HG02973 (cell line): ENCODE data around the gene ANXA2R.
"Not testable (repeated sequence)": the region's sequence is repeated elsewhere in the genome, so short reads cannot be mapped to it uniquely, and the experiment has no call there.

Source experiments
- ATAC-seq: cut with Tn5 transposase; IDR thresholded peaks from one replicate; pipeline ENCODE4 v1.9.1; 2021; ENCODE audit warnings: moderate library complexity; ENCODE audit not compliant: unreplicated experiment

The ANXA2R gene

DNA sequence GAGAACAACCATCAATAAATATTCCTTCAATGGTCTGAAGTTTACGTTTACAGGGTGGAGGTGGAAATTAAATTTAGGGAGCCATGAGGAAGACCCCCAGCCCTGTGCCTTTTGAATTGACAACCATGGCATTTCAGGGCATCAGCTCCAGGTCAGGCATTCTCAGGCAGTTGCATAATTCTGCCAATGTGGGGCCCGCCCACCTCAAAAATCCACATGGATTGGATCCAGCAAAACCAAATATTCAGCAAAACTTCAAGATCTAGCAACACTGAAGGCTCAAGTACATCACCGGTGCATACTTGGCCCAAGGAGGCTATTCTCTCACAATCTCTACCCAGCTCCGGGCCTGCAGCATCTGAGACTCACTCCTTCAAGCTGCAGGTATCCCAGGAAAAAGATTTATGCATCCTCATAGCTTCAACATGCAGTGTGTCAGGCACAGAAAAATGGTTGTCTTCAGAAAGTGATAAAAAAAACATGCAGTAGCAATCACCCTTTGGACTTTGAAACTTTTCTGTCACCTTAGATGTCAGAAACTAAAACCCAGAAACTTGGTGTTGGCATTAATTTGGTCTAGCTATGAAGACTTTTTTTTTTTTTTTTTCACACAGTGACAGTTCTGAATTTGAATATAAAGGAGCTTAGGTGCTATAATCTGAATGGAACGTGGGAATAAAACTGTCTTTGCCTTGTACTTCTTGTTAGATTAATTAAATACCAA, 21.4 kb upstream of the ANXA2R start:
- no peak for ATAC-seq

DNA sequence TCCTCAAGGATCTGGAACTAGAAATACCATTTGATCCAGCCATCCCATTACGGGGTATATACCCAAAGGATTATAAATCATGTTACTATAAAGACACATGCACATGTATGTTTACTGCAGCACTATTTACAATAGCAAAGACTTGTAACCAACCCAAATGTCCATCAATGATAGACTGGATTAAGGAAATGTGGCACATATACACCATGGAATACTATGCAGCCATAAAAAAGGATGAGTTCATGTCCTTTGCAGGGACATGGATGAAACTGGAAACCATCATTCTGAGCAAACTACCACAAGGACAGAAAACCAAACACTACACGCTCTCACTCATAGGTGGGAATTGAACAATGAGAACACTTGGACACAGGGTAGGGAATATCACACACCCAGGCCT, 19.9 kb upstream of the ANXA2R start:
- ATAC-seq: not testable (repeated sequence)

DNA sequence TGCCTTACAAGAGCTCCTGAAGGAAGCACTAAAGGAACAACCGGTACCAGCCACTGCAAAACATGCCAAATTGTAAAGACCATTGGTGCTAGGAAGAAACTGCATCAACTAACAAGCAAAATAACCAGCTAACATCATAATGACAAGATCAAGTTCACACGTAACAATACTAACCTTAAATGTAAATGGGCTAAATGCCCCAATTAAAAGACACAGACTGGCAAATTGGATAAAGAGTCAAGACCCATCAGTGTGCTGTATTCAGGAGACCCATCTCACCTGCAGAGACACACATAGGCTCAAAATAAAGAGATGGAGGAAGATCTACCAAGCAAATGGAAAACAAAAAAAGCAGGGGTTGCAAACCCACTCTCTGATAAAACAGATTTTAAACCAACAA, 15.0 kb upstream of the ANXA2R start:
- not testable (repeated sequence) for ATAC-seq

DNA sequence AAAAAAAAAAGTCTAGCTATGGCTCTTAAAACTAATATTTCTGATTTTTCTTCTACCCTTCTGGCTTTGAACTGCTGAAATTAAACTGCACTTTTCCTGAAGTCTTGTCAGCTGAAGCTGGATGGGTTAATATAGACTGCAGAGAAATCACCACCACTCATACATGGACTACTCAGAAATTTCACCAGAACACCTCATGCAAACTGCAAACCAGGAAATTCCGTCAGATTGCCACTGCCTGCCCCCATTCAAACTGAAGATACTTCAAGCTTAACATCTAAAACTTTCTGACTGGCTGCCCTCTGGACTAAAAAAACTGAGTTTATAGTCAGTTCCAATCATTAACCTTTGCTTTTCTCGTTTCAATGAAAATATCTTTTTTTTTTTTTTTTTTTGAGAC, 11.6 kb upstream of the ANXA2R start:
- ATAC-seq: no peak

DNA sequence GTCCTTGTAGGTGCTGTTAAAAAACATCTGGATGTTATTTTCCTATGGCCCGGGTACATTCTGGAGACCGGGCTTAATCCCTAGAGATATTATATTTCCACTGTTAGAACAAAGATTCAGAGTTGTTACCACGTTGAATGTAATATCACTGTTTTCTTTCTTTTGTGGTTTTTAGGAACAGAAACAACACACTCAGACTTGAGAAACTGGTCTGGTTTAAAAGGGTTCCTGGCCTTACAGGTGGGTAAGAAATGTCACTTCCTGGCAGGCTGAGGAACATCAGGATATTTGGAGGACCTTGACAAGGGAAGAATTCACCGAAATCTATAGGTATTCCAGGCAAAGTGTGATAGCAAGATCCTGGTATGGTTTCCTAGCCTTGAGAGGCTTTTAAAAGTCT, 10.3 kb upstream of the ANXA2R start:
- ATAC-seq: no peak

DNA sequence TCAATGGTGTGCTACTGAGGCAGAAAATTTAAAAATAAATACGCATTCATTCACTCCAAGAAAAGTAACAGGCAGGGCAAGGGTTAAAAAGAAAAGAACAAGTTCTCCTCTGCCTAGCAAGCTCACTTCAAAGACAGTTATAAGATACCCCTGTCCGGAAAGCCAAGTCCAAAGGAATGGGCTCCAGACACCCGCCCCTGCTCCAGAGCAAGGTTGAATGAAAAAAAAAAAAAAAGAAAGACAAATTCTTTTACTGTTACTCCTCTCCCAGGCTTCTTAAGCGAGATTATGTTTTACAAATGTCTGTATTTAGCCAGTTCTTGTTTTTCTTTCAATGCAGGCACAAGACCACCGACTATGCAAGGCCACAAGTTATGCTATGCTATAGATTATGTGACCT, 9.1 kb upstream of the ANXA2R start:
- ATAC-seq: no peak

DNA sequence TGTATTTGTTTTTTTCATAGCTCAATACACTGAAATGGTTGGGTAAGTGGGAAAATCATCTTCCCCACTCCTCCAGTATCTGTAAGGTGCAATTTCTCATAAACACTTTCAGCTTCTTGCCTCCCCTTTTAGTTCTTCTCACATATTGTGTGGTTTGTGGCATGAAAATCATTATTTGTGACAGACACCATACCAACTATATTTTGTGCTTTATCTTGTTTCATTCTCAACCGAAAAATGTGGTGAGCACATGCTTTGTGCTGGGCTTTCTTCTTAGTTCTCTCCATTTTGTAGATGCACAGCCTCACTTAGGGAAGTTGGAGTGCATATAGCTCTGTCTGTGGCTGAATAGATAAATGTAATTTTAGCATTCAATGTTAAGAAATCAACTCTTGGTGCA, 6.4 kb upstream of the ANXA2R start:
- no peak for ATAC-seq

DNA sequence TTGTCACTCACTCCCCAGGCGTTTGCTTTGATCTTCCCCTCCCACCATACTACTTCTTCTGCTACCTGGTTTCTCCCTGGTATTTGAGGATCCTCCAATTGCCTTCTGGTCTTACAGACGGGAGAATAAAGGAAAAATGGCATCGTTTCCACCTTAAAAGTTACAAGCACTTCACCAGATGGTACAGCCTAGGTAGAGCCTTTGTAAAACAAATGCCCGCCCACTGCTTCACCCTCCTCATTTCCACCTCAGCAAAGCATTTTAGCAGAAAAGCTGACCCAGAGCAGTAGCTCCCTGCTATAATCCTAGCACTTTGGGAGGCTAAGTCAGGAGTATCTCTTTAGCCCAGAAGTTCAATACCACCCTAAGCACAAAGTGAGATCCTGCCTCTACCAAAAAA, 5.1 kb upstream of the ANXA2R start:
- ATAC-seq: no peak

DNA sequence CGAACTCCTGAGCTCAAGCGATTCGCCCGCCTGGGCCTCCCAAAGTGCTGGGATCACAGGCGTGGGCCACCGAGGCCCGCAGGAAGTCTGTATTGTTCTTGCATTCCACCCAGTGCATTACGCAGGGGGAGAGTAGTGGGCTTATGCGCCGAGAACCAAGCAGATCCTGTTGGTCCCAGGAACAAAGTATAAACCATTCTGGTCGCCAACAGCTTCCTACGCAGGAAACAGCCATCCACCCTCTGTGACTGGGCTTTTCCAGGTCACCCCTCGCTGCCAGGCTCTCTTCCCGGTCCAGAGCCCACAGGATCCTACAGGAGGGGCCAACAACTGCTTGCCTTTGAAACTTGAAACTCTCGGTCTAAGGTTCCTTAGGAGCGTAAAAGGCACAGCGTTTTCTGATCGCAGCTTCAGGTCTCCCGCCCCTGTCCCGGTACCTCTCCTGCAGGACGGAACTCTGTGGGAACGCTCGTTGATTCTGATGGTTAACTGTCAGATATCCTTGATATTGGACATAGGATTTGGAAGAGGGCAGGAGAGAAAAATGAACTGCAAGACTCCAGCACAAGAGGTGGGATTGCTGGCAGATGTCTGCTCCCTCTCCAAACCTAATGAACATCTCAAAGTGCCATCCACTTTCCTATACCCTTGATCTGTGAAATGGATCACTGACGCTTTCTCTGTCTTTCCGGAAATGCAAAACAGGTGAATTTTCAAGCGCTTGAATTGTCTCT, 4.2 kb upstream of the ANXA2R start:
- no peak for ATAC-seq

DNA sequence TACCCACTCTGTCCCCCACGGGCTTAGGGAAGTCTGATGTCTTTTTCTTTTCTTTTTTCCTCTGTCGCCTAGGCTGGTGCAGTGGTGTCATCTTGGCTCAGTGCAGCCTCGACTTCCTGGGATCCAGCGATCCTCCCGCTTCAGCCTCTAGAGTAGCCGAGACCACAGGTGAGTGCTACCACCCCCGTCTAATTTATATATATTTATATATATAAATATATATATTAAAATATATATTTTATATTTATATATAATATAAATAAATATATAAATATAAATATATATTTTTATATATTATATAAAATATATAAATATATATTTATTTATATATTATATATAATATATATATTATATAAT, 3.3 kb upstream of the ANXA2R start:
- no peak for ATAC-seq

DNA sequence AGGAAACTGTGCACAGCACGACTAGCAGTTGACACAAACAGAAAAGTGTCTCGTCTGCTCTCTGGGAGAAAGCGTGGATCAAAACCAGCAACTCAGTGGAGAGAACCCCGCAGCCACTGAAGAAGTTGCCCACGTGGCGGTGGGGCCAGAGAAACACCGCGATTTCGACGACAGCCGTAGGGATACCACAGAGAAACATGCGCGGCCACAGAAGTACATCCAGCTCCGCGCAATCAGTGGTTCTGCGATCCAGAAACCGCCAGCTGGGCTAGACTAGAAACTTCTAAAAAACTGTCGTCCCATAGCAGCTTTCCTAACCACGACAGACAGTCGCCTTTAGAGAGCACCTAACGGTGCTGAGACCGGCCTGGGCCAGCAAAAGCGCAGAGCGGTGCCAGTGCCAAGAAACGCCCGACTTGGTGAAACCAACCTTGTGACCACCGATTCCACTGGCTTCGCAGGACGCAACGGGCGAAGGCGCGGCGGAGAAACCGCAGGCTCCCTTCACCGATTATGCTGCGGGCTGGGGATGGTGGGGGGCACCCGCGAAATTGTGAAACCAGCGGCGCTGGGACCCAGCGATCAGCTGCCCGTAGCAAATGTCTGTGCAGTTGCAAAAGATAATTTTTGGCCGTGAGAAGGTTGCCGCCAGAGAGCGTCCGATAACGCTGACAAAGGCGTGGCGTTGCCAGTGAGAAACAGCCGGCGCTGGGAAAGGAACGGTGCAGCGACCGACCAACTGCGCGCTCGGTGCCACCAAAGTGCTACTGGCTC, 2.7 kb upstream of the ANXA2R start:
- peak; percentile 19 for ATAC-seq

DNA sequence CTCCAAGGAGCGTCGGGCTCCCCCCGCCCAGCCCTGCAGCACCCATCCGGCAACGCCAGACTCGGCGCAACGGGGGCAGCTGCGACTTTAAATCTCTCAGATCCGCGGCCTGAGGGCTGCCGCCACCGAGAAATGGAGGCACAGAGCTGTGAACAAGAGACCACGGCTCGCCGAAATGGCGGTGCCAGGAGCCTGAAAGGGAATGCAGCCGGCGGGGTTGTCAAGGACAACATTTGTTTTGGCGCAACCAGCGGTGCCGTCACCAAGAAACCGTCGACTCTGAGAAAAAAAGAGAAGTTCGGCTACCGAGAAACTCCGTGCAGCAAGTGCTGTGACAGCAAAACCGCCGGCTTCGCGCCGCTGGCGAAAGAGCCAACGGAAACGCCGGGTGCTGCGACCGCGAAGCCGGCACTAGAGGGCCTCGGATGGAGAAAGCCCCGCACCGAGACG, 2.1 kb upstream of the ANXA2R start:
- peak; percentile 37 for ATAC-seq

DNA sequence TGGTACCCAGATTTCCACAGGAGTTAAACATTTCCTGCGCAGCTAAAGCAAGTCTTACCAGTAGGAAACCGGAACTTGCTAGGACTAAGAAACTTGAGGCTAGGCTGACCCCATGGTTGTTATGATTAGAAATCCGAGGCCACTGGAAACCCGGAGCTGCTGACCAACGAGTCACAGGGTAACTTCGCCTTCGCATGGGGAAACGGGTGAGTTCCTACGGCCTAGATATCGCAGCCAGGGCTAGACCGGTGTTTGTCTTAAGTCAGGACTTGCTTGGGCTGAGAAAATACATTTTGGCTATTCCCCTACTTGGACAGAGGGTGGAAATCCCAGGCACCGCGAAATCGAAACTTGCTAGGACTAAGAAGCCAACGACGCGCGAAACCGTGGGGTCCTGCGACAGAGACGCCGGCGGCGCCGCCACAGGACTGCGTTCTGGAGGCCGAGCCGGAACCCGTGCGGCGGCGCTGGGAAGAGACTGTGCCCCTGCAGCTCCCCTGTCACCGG, 1.6 kb upstream of the ANXA2R start:
- ATAC-seq: peak; percentile 10

DNA sequence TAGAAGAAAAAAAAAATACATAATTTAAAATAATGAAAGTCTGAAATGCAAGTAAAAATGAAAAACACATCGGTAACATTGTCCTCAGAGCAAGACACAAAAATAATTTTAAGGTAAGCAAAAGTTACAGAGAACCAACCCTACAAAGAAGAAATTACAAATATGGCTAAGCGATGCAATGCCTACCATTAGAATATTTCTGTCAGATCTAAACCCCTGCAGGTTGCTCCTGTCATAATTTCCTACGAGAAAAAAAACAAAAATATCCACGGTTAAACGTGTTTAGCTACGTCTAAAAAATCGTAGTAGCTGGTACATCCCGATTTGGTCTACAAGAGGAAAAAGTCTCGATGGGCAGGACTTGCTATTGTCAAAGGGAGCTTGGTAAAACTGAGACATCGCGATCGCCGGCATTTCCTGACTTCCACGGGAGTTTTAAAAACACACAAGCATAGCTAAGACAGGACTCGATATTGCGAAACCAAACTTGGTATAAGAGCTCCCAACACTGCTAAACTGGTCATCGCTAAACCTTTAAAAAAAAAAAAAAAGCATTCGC, 1.1 kb upstream of the ANXA2R start:
- no peak for ATAC-seq

DNA sequence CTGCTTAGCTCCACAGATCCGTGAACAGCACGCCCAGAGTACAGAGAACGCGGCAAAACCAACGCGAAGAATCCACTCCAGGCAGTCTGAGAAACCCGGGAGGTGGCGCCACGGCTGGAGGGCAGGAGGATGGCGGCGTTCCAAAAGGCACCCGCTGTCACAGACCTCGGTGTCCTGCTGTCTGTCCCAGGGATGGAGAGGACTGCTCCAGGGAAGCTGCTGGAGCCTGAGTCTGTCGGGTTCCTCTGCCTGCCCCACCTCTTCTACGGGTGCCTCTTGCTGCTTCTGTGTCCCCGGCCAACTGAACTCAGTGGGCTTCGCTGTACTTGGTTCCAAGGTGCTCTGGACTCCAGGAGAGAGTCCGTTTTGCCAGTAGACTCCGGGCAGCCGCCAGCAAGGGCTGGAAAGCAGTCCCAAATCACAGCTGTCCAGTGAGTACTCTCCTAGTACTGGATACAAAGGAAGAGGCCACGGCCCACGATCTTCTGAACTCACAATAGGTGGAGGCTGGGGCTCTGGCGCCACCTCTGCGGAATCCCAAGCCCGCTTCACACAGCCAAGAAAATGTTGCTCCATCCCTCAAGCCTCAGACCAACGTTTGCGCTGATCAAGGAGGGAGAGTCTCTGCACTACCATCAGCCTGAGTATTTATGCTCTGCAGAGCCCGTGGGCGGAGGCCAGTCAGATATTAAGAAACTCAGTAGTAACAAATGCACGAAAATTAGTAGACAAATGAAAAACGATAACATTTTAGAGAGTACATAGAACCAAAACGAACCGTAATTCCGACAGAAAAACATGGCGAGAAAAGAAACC, 440 bp downstream of the ANXA2R start:
- ATAC-seq: no peak

DNA sequence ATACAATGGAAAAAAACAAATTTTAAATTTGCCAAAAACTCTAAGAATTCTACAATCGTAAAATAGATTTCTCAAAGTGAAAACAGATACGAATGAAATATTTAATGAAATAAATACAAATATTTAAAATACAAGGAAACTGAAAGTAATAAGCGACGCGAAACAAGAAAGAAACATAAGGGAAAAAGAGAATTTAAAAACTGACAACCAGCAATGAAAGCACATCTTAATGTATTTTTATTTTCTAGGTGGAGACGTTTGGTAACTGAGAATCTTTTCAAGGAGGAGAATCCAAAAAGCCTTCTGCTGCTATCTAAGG, 1.0 kb downstream of the ANXA2R start:
- ATAC-seq: no peak

DNA sequence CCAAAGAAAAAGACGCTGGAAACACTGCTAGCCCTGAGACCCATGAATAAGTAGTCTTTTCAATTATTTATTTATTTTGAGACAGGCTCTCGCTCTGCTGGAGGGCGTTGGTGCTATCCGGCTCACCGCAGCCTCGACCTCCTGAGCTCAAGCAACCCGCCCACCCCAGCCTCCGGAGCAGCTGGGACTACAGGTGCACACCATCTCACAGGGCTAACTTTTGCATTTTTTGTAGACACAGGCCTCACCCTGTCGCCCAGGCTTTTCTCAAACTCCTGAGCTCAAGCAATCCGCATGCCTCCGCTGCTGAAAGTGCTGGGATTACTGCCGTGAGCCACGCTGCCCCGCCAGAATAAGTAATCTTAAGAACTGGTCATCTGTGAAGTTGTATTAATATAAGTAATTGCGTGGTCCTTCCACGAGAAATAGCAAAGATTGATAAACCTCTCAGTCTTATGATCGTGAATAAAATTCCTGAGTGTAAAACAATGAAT, 1.6 kb downstream of the ANXA2R start:
- no peak for ATAC-seq

DNA sequence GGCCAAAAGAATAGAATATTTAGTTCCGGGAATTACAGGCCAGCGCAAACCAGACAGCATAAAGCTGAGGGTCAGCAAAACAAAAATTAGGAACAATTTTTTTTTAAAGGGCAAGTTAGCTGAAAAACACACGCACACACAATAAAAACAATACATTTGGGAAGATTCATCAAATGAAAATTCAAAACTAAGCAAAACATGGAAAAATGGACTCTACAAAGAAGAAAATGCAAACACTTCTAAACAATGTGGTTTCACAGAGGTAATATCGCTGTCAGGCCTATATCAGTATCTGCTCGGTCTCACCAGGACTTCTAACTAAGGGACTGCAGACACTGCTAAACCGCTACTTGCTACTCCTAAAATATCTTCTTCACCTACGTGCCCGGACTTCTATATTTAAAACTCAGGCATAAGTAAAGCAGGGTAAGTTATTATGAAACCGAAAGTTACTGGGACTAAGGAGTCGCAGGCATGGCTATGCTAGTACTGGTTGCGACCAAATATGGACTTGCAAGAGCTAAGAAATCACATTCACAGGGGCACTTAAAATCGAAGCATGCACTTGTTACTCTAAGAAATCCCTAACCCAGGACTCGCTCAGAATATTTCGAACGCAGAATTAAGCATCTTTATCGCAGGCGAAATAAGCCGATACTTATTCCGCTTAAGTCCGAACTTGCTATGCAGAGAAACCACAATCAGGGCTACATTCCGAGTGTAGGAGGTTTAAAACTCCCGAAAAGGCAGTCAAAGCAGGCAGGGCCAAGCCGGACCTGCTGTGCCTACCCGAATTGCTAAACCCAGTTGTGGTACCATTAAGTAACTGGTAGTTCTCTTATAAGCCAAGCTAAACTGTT, 2.3 kb downstream of the ANXA2R start:
- no peak for ATAC-seq

DNA sequence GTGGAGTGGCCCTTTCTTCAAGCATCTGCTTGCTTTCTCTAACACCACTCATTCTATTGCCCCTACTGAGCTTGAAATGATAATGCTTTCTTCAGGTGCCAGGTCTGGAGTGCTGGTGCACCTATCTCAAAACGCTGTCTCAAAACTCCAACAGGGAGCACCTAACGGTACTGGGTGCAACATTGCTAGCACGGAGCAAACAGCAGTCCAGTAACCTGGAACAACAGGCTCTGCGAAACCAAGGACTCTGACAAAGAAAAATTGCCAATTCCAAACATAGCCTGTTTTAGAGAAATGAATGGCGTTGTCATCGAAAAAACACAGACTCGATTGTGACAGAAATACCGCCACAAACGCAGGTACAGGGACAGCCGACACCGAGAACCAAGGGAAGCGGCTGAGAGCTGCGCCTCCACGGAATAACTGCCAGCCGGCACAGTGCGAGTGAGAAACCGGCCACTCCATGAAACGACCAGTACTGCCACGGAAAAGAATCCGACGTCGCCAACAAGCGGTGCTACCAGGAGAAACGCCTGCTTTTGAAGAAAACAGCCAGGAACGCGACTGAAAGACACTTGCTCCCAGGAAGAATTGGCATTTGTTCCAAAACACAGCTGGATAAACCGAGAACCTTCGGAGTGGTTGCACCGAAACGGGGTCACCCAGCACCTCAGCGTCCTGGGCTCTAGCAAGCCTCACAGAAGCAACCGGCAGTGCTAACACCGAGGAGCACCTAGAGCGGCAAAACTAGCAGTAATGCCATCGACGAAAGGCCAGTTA, 3.1 kb downstream of the ANXA2R start:
- ATAC-seq: no peak
